Stimulated activated CD4-positive, alpha-beta T cell treated with anti-CD3 and anti-CD28 coated beads, Interleukin-4, amount 100 ng/mL, for 1 hour (primary cell): ENCODE data around the gene IL1F10.
A peak's percentile ranks its signal among the peaks of the same experiment; 100 is the strongest.

Experiments used
- DNase-seq: peaks from one replicate; pipeline ENCODE4 v3.0.0-alpha.2; 2020

The IL1F10 gene

GRCh38 chr2:113114224-113114945 is 46.6 kb downstream of the IL1F10 start:
- no peak for DNase-seq

GRCh38 chr2:113114996-113115395 is 47.2 kb downstream of the IL1F10 start:
- DNase-seq: no peak

GRCh38 chr2:113116100-113116958 is 48.6 kb downstream of the IL1F10 start:
- DNase-seq: no peak

- peak; percentile 15 for DNase-seq
Measured at GRCh38 chr2:113117541-113118262, 49.9 kb downstream of the IL1F10 start.

- no peak for DNase-seq
Measured at GRCh38 chr2:113118263-113118657, 50.5 kb downstream of the IL1F10 start.

- no peak for DNase-seq
Measured at GRCh38 chr2:113119111-113119510, 51.3 kb downstream of the IL1F10 start.

GRCh38 chr2:113120861-113121260 is 53.1 kb downstream of the IL1F10 start:
- DNase-seq: no peak

GRCh38 chr2:113122364-113122763 is 54.6 kb downstream of the IL1F10 start:
- no peak for DNase-seq

GRCh38 chr2:113123726-113124125 is 56.0 kb downstream of the IL1F10 start:
- no peak for DNase-seq

GRCh38 chr2:113124181-113124961 is 56.6 kb downstream of the IL1F10 start:
- no peak for DNase-seq
